GM23338 (cell line): ENCODE measurements around the gene RIPOR3. TPM values are rescaled to one million over a fixed set of nuclear protein-coding genes. Genes with fewer than 3 reads are reported as not detected.
A peak's percentile ranks its signal among the peaks of the same experiment; 100 is the strongest.

ENCODE experiments used
- ATAC-seq: fragments of 200-7000 bp; cut with Tn5 transposase; 3 replicates; pipeline ENCODE4 v1.9.1; 2020
- DNase-seq: peaks from one replicate; pipeline ENCODE4 v3.0.0-alpha.2; 2015; ENCODE audit warnings: low spot score
- H2AFZ ChIP-seq: fragments of 200-600 bp; sonication (generic); 2 replicates; pipeline ENCODE4 v1.8.0; 2016; ENCODE audit warnings: antibody characterized with exemption, mild to moderate bottlenecking, moderate library complexity
- H3F3A ChIP-seq: fragments of 200-600 bp; sonication (generic); replicated peaks from 2 replicates; pipeline ENCODE4 v1.8.0; 2017; ENCODE audit warnings: antibody characterized with exemption, mixed run types, low read depth
- H3K27ac ChIP-seq: fragments of 200-600 bp; sonication (generic); 2 replicates; pipeline ENCODE4 v1.6.1; 2016; ENCODE audit warnings: low read depth
- H3K27me3 ChIP-seq: fragments of 200-600 bp; sonication (generic); 2 replicates; pipeline ENCODE4 v1.8.0; 2016; ENCODE audit warnings: mild to moderate bottlenecking, mixed run types, moderate library complexity; ENCODE audit not compliant: insufficient read depth
- H3K36me3 ChIP-seq: fragments of 200-600 bp; sonication (generic); 2 replicates; pipeline ENCODE4 v1.8.0; 2016; ENCODE audit warnings: mild to moderate bottlenecking; ENCODE audit not compliant: insufficient read depth
- H3K4me1 ChIP-seq: fragments of 200-600 bp; sonication (generic); 2 replicates; pipeline ENCODE4 v1.8.0; 2016; ENCODE audit warnings: mild to moderate bottlenecking, moderate library complexity; ENCODE audit not compliant: insufficient read depth
- H3K4me2 ChIP-seq: fragments of 200-600 bp; sonication (generic); 2 replicates; pipeline ENCODE4 v1.7.1; 2017; ENCODE audit warnings: mixed run types
- H3K4me3 ChIP-seq: fragments of 200-600 bp; sonication (generic); 2 replicates; pipeline ENCODE4 v1.6.1; 2016; ENCODE audit warnings: mixed run types
- H3K79me2 ChIP-seq: fragments of 200-600 bp; sonication (generic); replicated peaks from 2 replicates; pipeline ENCODE4 v1.8.0; 2017; ENCODE audit warnings: mild to moderate bottlenecking; ENCODE audit not compliant: insufficient read depth
- H3K9me2 ChIP-seq: fragments of 200-600 bp; sonication (generic); 2 replicates; pipeline ENCODE4 v1.8.0; 2017; ENCODE audit not compliant: insufficient read depth
- H4K20me1 ChIP-seq: fragments of 200-600 bp; sonication (generic); replicated peaks from 2 replicates; pipeline ENCODE4 v1.8.0; 2017; ENCODE audit warnings: mild to moderate bottlenecking; ENCODE audit not compliant: insufficient read depth
- H3K27ac Mint-ChIP-seq: 2 replicates; pipeline ENCODE4 v1.8.0; 2020; ENCODE audit warnings: inconsistent platforms, mild to moderate bottlenecking, moderate library complexity, mixed read lengths
- H3K27me3 Mint-ChIP-seq: 3 replicates; pipeline ENCODE4 v1.8.0; 2022; ENCODE audit warnings: low read depth, mild to moderate bottlenecking, moderate library complexity, mixed read lengths, inconsistent platforms; ENCODE audit not compliant: insufficient read depth, poor library complexity
- H3K36me3 Mint-ChIP-seq: 3 replicates; pipeline ENCODE4 v1.8.0; 2021; ENCODE audit warnings: low read depth, mild to moderate bottlenecking, inconsistent platforms, moderate library complexity, mixed read lengths
- H3K4me1 Mint-ChIP-seq: 3 replicates; pipeline ENCODE4 v1.8.0; 2020; ENCODE audit warnings: mild to moderate bottlenecking, inconsistent platforms, mixed read lengths
- H3K4me3 Mint-ChIP-seq: 3 replicates; pipeline ENCODE4 v1.8.0; 2021; ENCODE audit warnings: moderate library complexity, mild to moderate bottlenecking, inconsistent platforms, mixed read lengths
- H3K9me3 Mint-ChIP-seq: 3 replicates; pipeline ENCODE4 v1.8.0; 2020; ENCODE audit warnings: moderate library complexity, mild to moderate bottlenecking, inconsistent platforms, mixed read lengths
- CREB1 ChIP-seq: fragments of 250-450 bp; sonication (Bioruptor Pico); IDR thresholded peaks from 2 replicates; pipeline ENCODE4 v1.5.0; 2020; ENCODE audit warnings: low read depth, mild to moderate bottlenecking, moderate library complexity
- ETS1 ChIP-seq: IDR thresholded peaks from 2 replicates; pipeline ENCODE4 v1.6.1; 2016; ENCODE audit warnings: antibody characterized with exemption
- EZH2 ChIP-seq: fragments of 200-600 bp; sonication (generic); IDR thresholded peaks from one replicate; pipeline ENCODE4 v1.8.0; 2017; ENCODE audit warnings: antibody characterized with exemption, mild to moderate bottlenecking, low read depth; ENCODE audit not compliant: unreplicated experiment
- EZH2phosphoT487 ChIP-seq: fragments of 200-600 bp; sonication (generic); IDR thresholded peaks from one replicate; pipeline ENCODE4 v1.8.1; 2018; ENCODE audit warnings: antibody characterized with exemption; ENCODE audit not compliant: unreplicated experiment
- JUNB ChIP-seq: IDR thresholded peaks from one replicate; pipeline ENCODE4 v1.6.1; 2016; ENCODE audit warnings: antibody characterized with exemption; ENCODE audit not compliant: unreplicated experiment
- NANOG ChIP-seq: IDR thresholded peaks from 2 replicates; pipeline ENCODE4 v1.6.1; 2016; ENCODE audit warnings: antibody characterized with exemption, borderline replicate concordance
- POLR2AphosphoS5 ChIP-seq: IDR thresholded peaks from 2 replicates; pipeline ENCODE4 v1.6.1; 2016; ENCODE audit warnings: antibody characterized with exemption, low read depth
- STAT1 ChIP-seq: IDR thresholded peaks from one replicate; pipeline ENCODE4 v1.6.1; 2016; ENCODE audit warnings: antibody characterized with exemption; ENCODE audit not compliant: unreplicated experiment
- ZNF114 ChIP-seq: fragments of 250-450 bp; sonication (Bioruptor Pico); IDR thresholded peaks from 2 replicates; pipeline ENCODE4 v1.5.0; 2020; ENCODE audit warnings: mild to moderate bottlenecking, moderate library complexity
- ZNF331 ChIP-seq: fragments of 250-450 bp; sonication (Bioruptor Pico); IDR thresholded peaks from 2 replicates; pipeline ENCODE4 v1.5.0; 2020; ENCODE audit warnings: low read depth, mild to moderate bottlenecking, moderate library complexity
- polyA plus RNA-seq: library from polyadenylated mRNA; unstranded; fragments of >200 nt; fragmentation: Nextera tagmentation; extraction: Ambion mirVana; gene quantifications from 2 replicates; pipeline ENCODE4 v1.2.1, GENCODE V29; 2016
- total RNA-seq: library from RNA; depleted of rRNA; stranded (reverse); fragments of >200 nt; shearing (Covaris generic); gene quantifications from 2 replicates; pipeline ENCODE4 v1.2.3, GENCODE V29; 2014
- TF ChIP-seq, protein P1 (sequence below): fragments of 250-450 bp; sonication (Bioruptor Pico); IDR thresholded peaks from 2 replicates; pipeline ENCODE4 v1.5.0; 2020; ENCODE audit warnings: mild to moderate bottlenecking, moderate library complexity
- TF ChIP-seq, protein P2 (sequence below), 2 experiments: fragments of 200-600 bp in 1 of 2; sonication (generic) in 1 of 2; conservative IDR thresholded peaks; 2 replicates each; pipeline versions ENCODE4 v1.5.1 to v1.6.1; 2016 to 2017; ENCODE audit warnings: antibody characterized with exemption in 2 of 2, low read depth in 2 of 2, mild to moderate bottlenecking in 2 of 2, moderate library complexity in 1 of 2
- TF ChIP-seq, protein P3 (sequence below): IDR thresholded peaks from one replicate; pipeline ENCODE4 v1.6.1; 2018; ENCODE audit warnings: antibody characterized with exemption; ENCODE audit not compliant: unreplicated experiment

The RIPOR3 gene
- total and polyA plus RNA-seq, 2 experiments from 2014 or later = 4.9 to 6.3 TPM

DNA sequence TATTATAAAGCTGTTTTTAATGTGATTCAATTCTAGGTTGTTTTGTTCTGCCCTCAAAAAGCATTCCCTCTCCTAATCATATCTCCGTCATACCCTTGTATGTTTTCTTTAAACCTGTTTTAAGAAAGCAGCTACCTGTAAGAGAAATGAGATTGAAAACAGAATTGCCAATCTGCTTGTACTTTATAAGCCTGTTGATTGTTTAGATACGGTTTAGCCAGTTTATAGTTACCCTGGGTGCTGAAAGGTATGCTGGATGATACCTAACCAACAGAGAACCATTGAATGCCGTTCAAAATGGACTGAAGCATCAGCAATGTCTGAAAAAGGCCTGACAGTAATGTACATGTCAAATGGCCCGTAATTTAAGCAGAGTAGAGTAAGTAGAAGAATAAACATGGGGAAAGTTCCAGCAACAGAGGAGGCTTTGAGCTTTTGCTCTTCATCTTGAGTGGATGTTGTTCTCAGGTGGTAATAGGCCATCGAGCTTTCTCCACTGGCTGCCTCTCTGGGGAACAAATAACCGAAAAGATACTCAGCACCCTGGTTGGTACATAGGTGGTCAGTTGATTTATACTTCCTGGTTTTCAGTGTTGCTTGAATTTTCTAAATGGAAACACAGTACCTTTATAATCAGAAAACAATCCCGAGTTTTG, 153.7 kb downstream of the RIPOR3 start:
- H3K27me3 ChIP-seq = no peaks in the 10 kb centered on the region
- ATAC-seq (no peak), DNase-seq (no peak)
- H3K9me2 ChIP-seq = no peaks in the 10 kb centered on the region
- no peak overlapping the region for H3K4me3 Mint-ChIP-seq
- no peak overlapping the region for H3K4me2 ChIP-seq
- H3K4me3 ChIP-seq = no peak overlapping the region
- H3K4me1 ChIP-seq = no peaks in the 10 kb centered on the region
- peaks cover 3% of the 10 kb centered on the region for H3K27me3 Mint-ChIP-seq
- no peaks in the 10 kb centered on the region for H3K9me3 Mint-ChIP-seq
- H4K20me1 ChIP-seq = no peaks in the 10 kb centered on the region; the same call in 1 of the 2 replicates
- peaks cover 94% of the 10 kb centered on the region for H3K79me2 ChIP-seq
- H3F3A ChIP-seq = no peaks in the 10 kb centered on the region
- H3K27ac ChIP-seq = peak overlapping the region; percentile 28
- H3K36me3 Mint-ChIP-seq = no peaks in the 10 kb centered on the region; the same call in 2 of the 3 replicates
- no peak overlapping the region for H3K27ac Mint-ChIP-seq
- no peak overlapping the region for H2AFZ ChIP-seq
- peaks cover 2% of the 10 kb centered on the region; the same call in 1 of the 3 replicates for H3K4me1 Mint-ChIP-seq
- no peaks in the 10 kb centered on the region for H3K36me3 ChIP-seq
- TF ChIP-seq ZNF114 (no peak), ETS1 (no peak), POLR2AphosphoS5 (no peak), EZH2 (no peak), JUNB (no peak), STAT1 (no peak), CREB1 (no peak), ZNF331 (no peak), EZH2phosphoT487 (no peak), NANOG (no peak)
- TF ChIP-seq, protein P1, sequence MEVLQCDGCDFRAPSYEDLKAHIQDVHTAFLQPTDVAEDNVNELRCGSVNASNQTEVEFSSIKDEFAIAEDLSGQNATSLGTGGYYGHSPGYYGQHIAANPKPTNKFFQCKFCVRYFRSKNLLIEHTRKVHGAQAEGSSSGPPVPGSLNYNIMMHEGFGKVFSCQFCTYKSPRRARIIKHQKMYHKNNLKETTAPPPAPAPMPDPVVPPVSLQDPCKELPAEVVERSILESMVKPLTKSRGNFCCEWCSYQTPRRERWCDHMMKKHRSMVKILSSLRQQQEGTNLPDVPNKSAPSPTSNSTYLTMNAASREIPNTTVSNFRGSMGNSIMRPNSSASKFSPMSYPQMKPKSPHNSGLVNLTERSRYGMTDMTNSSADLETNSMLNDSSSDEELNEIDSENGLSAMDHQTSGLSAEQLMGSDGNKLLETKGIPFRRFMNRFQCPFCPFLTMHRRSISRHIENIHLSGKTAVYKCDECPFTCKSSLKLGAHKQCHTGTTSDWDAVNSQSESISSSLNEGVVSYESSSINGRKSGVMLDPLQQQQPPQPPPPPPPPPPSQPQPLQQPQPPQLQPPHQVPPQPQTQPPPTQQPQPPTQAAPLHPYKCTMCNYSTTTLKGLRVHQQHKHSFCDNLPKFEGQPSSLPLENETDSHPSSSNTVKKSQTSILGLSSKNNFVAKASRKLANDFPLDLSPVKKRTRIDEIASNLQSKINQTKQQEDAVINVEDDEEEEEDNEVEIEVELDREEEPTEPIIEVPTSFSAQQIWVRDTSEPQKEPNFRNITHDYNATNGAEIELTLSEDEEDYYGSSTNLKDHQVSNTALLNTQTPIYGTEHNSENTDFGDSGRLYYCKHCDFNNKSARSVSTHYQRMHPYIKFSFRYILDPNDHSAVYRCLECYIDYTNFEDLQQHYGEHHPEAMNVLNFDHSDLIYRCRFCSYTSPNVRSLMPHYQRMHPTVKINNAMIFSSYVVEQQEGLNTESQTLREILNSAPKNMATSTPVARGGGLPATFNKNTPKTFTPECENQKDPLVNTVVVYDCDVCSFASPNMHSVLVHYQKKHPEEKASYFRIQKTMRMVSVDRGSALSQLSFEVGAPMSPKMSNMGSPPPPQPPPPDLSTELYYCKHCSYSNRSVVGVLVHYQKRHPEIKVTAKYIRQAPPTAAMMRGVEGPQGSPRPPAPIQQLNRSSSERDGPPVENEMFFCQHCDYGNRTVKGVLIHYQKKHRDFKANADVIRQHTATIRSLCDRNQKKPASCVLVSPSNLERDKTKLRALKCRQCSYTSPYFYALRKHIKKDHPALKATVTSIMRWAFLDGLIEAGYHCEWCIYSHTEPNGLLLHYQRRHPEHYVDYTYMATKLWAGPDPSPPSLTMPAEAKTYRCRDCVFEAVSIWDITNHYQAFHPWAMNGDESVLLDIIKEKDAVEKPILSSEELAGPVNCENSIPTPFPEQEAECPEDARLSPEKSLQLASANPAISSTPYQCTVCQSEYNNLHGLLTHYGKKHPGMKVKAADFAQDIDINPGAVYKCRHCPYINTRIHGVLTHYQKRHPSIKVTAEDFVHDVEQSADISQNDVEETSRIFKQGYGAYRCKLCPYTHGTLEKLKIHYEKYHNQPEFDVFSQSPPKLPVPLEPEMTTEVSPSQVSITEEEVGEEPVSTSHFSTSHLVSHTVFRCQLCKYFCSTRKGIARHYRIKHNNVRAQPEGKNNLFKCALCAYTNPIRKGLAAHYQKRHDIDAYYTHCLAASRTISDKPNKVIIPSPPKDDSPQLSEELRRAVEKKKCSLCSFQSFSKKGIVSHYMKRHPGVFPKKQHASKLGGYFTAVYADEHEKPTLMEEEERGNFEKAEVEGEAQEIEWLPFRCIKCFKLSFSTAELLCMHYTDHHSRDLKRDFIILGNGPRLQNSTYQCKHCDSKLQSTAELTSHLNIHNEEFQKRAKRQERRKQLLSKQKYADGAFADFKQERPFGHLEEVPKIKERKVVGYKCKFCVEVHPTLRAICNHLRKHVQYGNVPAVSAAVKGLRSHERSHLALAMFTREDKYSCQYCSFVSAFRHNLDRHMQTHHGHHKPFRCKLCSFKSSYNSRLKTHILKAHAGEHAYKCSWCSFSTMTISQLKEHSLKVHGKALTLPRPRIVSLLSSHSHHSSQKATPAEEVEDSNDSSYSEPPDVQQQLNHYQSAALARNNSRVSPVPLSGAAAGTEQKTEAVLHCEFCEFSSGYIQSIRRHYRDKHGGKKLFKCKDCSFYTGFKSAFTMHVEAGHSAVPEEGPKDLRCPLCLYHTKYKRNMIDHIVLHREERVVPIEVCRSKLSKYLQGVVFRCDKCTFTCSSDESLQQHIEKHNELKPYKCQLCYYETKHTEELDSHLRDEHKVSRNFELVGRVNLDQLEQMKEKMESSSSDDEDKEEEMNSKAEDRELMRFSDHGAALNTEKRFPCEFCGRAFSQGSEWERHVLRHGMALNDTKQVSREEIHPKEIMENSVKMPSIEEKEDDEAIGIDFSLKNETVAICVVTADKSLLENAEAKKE (CRISPR knock-in tag) = no peak
- TF ChIP-seq, protein P2, sequence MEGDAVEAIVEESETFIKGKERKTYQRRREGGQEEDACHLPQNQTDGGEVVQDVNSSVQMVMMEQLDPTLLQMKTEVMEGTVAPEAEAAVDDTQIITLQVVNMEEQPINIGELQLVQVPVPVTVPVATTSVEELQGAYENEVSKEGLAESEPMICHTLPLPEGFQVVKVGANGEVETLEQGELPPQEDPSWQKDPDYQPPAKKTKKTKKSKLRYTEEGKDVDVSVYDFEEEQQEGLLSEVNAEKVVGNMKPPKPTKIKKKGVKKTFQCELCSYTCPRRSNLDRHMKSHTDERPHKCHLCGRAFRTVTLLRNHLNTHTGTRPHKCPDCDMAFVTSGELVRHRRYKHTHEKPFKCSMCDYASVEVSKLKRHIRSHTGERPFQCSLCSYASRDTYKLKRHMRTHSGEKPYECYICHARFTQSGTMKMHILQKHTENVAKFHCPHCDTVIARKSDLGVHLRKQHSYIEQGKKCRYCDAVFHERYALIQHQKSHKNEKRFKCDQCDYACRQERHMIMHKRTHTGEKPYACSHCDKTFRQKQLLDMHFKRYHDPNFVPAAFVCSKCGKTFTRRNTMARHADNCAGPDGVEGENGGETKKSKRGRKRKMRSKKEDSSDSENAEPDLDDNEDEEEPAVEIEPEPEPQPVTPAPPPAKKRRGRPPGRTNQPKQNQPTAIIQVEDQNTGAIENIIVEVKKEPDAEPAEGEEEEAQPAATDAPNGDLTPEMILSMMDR (conservative IDR thresholded peaks at IDR 0.05; ENCODE audit: low read depth in 2 of 2) = no peak
- TF ChIP-seq, protein P3, sequence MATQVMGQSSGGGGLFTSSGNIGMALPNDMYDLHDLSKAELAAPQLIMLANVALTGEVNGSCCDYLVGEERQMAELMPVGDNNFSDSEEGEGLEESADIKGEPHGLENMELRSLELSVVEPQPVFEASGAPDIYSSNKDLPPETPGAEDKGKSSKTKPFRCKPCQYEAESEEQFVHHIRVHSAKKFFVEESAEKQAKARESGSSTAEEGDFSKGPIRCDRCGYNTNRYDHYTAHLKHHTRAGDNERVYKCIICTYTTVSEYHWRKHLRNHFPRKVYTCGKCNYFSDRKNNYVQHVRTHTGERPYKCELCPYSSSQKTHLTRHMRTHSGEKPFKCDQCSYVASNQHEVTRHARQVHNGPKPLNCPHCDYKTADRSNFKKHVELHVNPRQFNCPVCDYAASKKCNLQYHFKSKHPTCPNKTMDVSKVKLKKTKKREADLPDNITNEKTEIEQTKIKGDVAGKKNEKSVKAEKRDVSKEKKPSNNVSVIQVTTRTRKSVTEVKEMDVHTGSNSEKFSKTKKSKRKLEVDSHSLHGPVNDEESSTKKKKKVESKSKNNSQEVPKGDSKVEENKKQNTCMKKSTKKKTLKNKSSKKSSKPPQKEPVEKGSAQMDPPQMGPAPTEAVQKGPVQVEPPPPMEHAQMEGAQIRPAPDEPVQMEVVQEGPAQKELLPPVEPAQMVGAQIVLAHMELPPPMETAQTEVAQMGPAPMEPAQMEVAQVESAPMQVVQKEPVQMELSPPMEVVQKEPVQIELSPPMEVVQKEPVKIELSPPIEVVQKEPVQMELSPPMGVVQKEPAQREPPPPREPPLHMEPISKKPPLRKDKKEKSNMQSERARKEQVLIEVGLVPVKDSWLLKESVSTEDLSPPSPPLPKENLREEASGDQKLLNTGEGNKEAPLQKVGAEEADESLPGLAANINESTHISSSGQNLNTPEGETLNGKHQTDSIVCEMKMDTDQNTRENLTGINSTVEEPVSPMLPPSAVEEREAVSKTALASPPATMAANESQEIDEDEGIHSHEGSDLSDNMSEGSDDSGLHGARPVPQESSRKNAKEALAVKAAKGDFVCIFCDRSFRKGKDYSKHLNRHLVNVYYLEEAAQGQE = no peak
